ENCODE results near the gene P2RY10.
"Not testable (repeated sequence)": the region's sequence is repeated elsewhere in the genome, so short reads cannot be mapped to it uniquely, and the experiment has no call there.

P2RY10 gene

DNA sequence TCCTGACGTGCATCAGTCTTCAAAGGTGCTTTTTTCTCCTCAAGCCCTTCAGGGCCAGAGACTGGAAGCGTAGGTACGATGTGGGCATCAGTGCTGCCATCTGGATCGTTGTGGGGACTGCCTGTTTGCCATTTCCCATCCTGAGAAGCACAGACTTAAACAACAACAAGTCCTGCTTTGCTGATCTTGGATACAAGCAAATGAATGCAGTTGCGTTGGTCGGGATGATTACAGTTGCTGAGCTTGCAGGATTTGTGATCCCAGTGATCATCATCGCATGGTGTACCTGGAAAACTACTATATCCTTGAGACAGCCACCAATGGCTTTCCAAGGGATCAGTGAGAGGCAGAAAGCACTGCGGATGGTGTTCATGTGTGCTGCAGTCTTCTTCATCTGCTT, 15.7 kb downstream of the P2RY10 start:
- ChIA-PET POLR2A (no interaction called here), CTCF (no interaction called here)
- TF ChIP-seq, protein P1, sequence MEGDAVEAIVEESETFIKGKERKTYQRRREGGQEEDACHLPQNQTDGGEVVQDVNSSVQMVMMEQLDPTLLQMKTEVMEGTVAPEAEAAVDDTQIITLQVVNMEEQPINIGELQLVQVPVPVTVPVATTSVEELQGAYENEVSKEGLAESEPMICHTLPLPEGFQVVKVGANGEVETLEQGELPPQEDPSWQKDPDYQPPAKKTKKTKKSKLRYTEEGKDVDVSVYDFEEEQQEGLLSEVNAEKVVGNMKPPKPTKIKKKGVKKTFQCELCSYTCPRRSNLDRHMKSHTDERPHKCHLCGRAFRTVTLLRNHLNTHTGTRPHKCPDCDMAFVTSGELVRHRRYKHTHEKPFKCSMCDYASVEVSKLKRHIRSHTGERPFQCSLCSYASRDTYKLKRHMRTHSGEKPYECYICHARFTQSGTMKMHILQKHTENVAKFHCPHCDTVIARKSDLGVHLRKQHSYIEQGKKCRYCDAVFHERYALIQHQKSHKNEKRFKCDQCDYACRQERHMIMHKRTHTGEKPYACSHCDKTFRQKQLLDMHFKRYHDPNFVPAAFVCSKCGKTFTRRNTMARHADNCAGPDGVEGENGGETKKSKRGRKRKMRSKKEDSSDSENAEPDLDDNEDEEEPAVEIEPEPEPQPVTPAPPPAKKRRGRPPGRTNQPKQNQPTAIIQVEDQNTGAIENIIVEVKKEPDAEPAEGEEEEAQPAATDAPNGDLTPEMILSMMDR (IDR thresholded peaks at IDR 0.05; ENCODE audit: insufficient read depth, low read length, missing control alignments) = no peak

DNA sequence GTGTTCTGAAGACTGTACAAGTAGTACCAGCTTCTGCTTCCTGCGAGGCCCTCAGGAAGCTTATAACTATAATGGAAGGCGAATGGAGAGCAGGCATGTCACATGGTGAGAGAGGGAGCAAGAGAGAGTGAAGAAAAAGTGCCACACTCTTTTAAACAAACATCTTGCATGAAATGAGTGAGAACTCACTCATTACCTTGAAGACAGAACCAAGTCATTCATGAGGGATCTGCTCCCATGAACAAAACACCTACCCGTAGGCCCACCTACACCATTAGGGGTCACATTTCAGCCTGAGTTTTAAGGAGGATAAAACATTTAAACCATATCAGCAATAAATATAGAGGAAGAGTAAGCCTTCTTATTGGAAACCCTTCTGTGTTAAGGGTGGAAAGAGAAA, 19.4 kb downstream of the P2RY10 start:
- no peak overlapping the region for H3K4me3 ChIP-seq (ENCODE audit: low read depth, low read length)
- ChIA-PET CTCF (no interaction called here), POLR2A (no interaction called here)
- DNase-seq (ENCODE audit: low read depth, low spot score) = no peak
- TF ChIP-seq, protein P1 (IDR thresholded peaks at IDR 0.05; ENCODE audit: insufficient read depth, low read length, missing control alignments) = no peak

More for the DNA sequence above, 15.7 kb downstream of the P2RY10 start:
- no peak overlapping the region for H3K4me3 ChIP-seq (ENCODE audit: low read depth, low read length)
- no peak for DNase-seq (ENCODE audit: low read depth, low spot score)

DNA sequence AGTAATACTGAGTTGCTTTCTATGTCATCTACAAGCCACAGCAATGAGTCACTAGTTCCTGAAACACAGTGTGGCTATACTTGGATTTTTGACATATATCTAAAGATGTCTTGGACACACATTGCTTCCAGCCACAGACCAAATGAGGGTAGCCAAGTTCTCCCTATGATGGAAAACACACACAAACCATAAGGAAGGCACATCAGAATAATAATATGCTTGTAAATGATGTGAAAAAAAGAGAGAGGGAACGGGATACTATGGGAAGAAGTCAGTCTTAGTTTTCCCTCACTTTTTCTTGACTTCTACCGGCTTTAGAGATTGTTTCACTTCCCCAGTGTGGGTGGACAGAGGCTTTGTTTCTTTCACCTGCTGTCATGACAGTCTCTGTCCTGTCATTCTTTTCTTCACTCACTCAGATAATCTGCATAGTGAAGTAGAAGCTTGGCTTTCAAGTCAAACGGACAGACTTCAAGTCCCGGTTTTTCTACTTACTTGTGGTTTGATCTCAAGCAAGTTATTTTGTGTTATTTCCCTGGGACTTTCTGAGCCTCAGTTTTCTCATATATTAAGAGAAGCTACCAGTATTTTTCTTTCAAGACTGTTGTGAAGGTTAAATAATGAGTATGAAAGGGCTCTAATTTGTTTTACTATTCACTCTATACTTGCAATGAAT, 34.7 kb downstream of the P2RY10 start:
- DNase-seq (ENCODE audit: low read depth, low spot score) = no peak
- POLR2A ChIA-PET = no interaction called here
- CTCF ChIA-PET = no interaction called here

DNA sequence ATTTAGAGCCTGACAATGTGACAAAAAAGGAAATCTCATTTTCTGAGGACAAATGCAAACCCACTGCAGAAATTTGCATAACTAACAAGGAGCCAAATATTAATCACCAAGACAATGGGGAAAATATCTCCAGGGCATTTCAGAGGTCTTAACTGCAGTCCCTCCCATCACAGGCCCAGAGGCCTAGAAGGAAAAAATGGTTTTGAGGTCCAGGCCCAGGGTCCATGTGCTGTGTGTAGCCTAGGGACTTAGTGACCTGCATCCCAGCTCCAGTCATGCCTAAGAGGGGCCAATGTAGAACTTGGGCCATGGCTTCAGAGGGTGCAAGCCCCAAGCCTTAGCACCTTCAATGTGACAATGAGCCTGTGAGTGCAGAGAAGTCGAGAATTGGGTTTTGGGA, 44.2 kb downstream of the P2RY10 start:
- DNase-seq (ENCODE audit: low read depth, low spot score) = no peak
- ChIA-PET POLR2A (no interaction called here), CTCF (no interaction called here)
- TF ChIP-seq, protein P1 (IDR thresholded peaks at IDR 0.05; ENCODE audit: insufficient read depth, low read length, missing control alignments) = no peak
- H3K4me3 ChIP-seq (ENCODE audit: low read depth, low read length) = no peak overlapping the region

More for the DNA sequence above, 34.7 kb downstream of the P2RY10 start:
- H3K4me3 ChIP-seq (ENCODE audit: low read depth, low read length) = no peak overlapping the region
- TF ChIP-seq, protein P1 (IDR thresholded peaks at IDR 0.05; ENCODE audit: insufficient read depth, low read length, missing control alignments) = no peak

DNA sequence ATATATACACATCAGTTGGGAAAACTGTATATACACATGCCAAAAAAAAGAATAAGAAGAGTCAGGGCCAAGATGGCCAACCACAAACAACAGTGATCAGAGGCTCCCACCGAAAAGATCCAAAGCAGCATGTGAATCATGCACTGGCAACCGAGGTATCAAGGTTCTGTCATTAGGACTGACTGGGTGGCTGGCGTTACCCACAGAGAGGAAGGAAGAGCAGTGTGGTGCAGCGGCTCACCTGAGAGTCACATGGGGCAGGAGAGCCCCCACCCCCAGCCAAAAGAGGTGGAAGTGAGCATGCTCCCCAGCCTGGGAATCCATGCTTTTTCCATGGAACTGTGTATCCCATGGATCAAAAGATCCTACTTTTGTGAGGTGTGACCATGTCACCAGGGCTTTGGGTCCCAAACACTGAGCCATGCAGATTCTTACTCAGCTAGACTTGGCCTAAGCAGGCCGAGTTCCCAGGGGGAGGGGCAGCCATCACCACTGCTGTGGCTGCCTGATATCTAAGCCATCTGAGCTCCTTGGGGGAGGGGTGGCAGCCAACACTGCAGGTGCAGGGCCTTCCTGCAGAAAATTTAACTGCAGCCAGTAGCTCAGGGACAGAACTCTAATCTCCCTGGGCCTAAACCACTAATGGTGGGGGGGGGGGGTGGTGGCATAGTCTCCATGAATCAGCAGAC, 52.8 kb downstream of the P2RY10 start:
- TF ChIP-seq, protein P1 (IDR thresholded peaks at IDR 0.05; ENCODE audit: insufficient read depth, low read length, missing control alignments) = no peak
- no peak for DNase-seq (ENCODE audit: low read depth, low spot score)
- ChIA-PET POLR2A (no interaction called here), CTCF (no interaction called here)
- no peak overlapping the region for H3K4me3 ChIP-seq (ENCODE audit: low read depth, low read length)

DNA sequence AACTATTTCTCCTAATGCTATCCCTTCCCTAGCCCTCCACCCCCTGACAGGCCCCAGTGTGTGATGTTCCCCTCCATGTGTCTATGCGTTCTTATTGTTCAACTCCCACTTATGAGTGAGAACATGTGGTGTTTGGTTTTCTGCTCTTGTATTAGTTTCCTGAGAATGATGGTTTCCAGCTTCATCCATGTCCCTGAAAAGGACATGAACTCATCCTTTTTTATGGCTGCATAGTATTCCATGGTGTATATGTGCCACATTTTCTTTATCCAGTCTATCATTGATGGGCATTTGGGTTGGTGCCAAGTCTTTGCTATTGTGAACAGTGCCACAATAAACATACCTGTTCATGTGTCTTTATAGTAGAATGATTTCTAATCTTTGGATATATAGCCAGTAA, 62.3 kb downstream of the P2RY10 start:
- POLR2A ChIA-PET; H3K4me3 ChIP-seq (ENCODE audit: low read depth, low read length); CTCF ChIA-PET; DNase-seq (ENCODE audit: low read depth, low spot score): not testable (repeated sequence)
